Hypothalamus (tissue), 51 donors: Measurements from ENCODE around the gene DHX16.

Experiments used
- DNase-seq, 51 donors: peaks; one replicate each; lab custom pipeline; 2025; lab: John Stamatoyannopoulos, UW

Gene DHX16

GRCh38 chr6:30643656-30644055, 29.1 kb downstream of the DHX16 start:
- DNase-seq, result no peak

GRCh38 chr6:30641048-30641447, 31.8 kb downstream of the DHX16 start:
- no peak for DNase-seq

- no peak for DNase-seq
These were observed 32.3 kb downstream of the DHX16 start for GRCh38 chr6:30640481-30640880.

GRCh38 chr6:30635834-30636233, 37.0 kb downstream of the DHX16 start:
- no peak for DNase-seq

GRCh38 chr6:30626484-30627366, 46.1 kb downstream of the DHX16 start, which contains the start of gene ATAT1:
Gene ATAT1 (plus strand): TSS chr6:30626874.
- DNase-seq, result peak; percentile 24 to 97 (median 85)

- no peak for DNase-seq
These were observed 47.3 kb downstream of the DHX16 start for GRCh38 chr6:30625511-30625910.

- no peak for DNase-seq
These were observed 53.2 kb downstream of the DHX16 start for GRCh38 chr6:30619561-30619960.

GRCh38 chr6:30618270-30618797, 54.5 kb downstream of the DHX16 start:
- no peak for DNase-seq

GRCh38 chr6:30617565-30618269, 55.1 kb downstream of the DHX16 start, which contains the start of gene MRPS18B:
Gene MRPS18B (plus strand): TSS chr6:30617840. CDS start chr6:30617866, 26 bp downstream.
- peak; percentile 62 to 100 (median 95) for DNase-seq

GRCh38 chr6:30616811-30617564, 55.8 kb downstream of the DHX16 start, which contains the start of gene PPP1R10:
Gene PPP1R10 (minus strand): TSS chr6:30617243. CDS start chr6:30609944, 7,299 bp downstream.
- DNase-seq, result peak; percentile 64 to 100 (median 98)

GRCh38 chr6:30615958-30616810, 56.6 kb downstream of the DHX16 start:
- peak in 2 of 51 donors; percentile 12 to 44 for DNase-seq

GRCh38 chr6:30615219-30615957, 57.4 kb downstream of the DHX16 start:
- peak in 15 of 51 donors; percentile 6 to 82 (median 28) for DNase-seq

GRCh38 chr6:30614843-30615218, 58.0 kb downstream of the DHX16 start:
- peak in 47 of 51 donors; percentile 3 to 94 (median 73) for DNase-seq

- peak in 5 of 51 donors; percentile 3 to 44 (median 27) for DNase-seq
These were observed 58.6 kb downstream of the DHX16 start for GRCh38 chr6:30614044-30614842.

- DNase-seq, result no peak
These were observed 59.4 kb downstream of the DHX16 start for GRCh38 chr6:30613251-30614043.

- DNase-seq, result no peak
These were observed 60.0 kb downstream of the DHX16 start for GRCh38 chr6:30612687-30613248.

GRCh38 chr6:30612213-30612612, 60.6 kb downstream of the DHX16 start:
- no peak for DNase-seq
